Suprapubic skin (tissue), 4 donors: ENCODE data around the gene USP7. TPM values are rescaled to one million over a fixed set of nuclear protein-coding genes. Genes with fewer than 3 reads are reported as not detected.

Experiments
- DNase-seq, 2 donors: peaks; one replicate each; pipeline ENCODE4 v3.0.0-alpha.2; 2019; ENCODE audit warnings: low spot score in 2 of 2
- H3K27ac ChIP-seq: fragments of 200-600 bp; sonication (generic); one replicate; pipeline ENCODE4 v1.5.1; 2019
- H3K27me3 ChIP-seq: fragments of 200-600 bp; sonication (generic); one replicate; pipeline ENCODE4 v1.5.1; 2019
- H3K36me3 ChIP-seq: fragments of 200-600 bp; sonication (generic); one replicate; pipeline ENCODE4 v1.5.1; 2019
- H3K4me1 ChIP-seq: fragments of 200-600 bp; sonication (generic); one replicate; pipeline ENCODE4 v1.5.1; 2019
- H3K4me3 ChIP-seq: fragments of 200-600 bp; sonication (generic); one replicate; pipeline ENCODE4 v1.5.1; 2019; ENCODE audit warnings: mild to moderate bottlenecking
- H3K9me3 ChIP-seq: fragments of 200-600 bp; sonication (generic); one replicate; pipeline ENCODE4 v1.5.1; 2019
- CTCF ChIP-seq, 2 donors: fragments of 200-600 bp in 1 of 2; fragments of 450-650 bp in 1 of 2; sonication (generic) in 1 of 2; IDR thresholded peaks; one replicate each; pipeline ENCODE4 v1.5.1; 2016 to 2019; ENCODE audit warnings: antibody characterized with exemption in 2 of 2, mild to moderate bottlenecking in 1 of 2, moderate library complexity in 1 of 2
- EP300 ChIP-seq: sonication (generic); formaldehyde crosslinking; IDR thresholded peaks from one replicate; pipeline ENCODE4 v1.6.1; 2017; ENCODE audit warnings: antibody characterized with exemption
- POLR2A ChIP-seq, 2 donors: fragments of 450-650 bp; IDR thresholded peaks; one replicate each; pipeline ENCODE4 v1.6.1; 2017; ENCODE audit warnings: antibody characterized with exemption in 2 of 2, mild to moderate bottlenecking in 2 of 2, moderate library complexity in 2 of 2
- POLR2AphosphoS5 ChIP-seq, 3 donors: sonication (generic); formaldehyde crosslinking; IDR thresholded peaks; one replicate each; pipeline ENCODE4 v1.6.1; 2017; ENCODE audit warnings: antibody characterized with exemption in 3 of 3
- WGBS: methylation state at CpG from one replicate; pipeline ENCODE4 v1.1.5; 2018; 5-methylcytosine and 5-hydroxymethylcytosine counted together
- total RNA-seq, 4 donors: library from RNA; depleted of rRNA; stranded (reverse); fragments of >200 nt; gene quantifications; one replicate each; pipeline ENCODE4 v1.1.0, GENCODE V29; 2016

USP7 gene
- total RNA-seq, 4 donors from 2014 or later = 94.7 to 135 (median 119) TPM

GRCh38 chr16:8928467-8928957 is 35.2 kb downstream of the USP7 start:
- peaks cover 14% of the 10 kb centered on the region for H3K4me1 ChIP-seq
- H3K9me3 ChIP-seq = no peaks in the 10 kb centered on the region
- WGBS = 82% methylated on average over 10 of the region's 10 CpGs
- no peaks in the 10 kb centered on the region for H3K27me3 ChIP-seq
- DNase-seq = no peak
- H3K27ac ChIP-seq = no peak overlapping the region
- TF ChIP-seq CTCF (IDR thresholded peaks at IDR 0.05) (no peak), POLR2A (IDR thresholded peaks at IDR 0.05) (no peak), POLR2AphosphoS5 (IDR thresholded peaks at IDR 0.05) (no peak), EP300 (no peak)
- H3K36me3 ChIP-seq = peaks cover 24% of the 10 kb centered on the region
- no peak overlapping the region for H3K4me3 ChIP-seq

- H3K4me3 ChIP-seq = no peak overlapping the region
- H3K9me3 ChIP-seq = no peaks in the 10 kb centered on the region
- WGBS = 97% methylated on average over 11 of the region's 11 CpGs
- H3K36me3 ChIP-seq = peaks cover 38% of the 10 kb centered on the region
- H3K4me1 ChIP-seq = peaks cover 14% of the 10 kb centered on the region
- DNase-seq = no peak
- H3K27ac ChIP-seq = no peak overlapping the region
- no peaks in the 10 kb centered on the region for H3K27me3 ChIP-seq
- no peak for TF ChIP-seq EP300
- no peak for TF ChIP-seq POLR2AphosphoS5 (IDR thresholded peaks at IDR 0.05)
- no peak for TF ChIP-seq POLR2A (IDR thresholded peaks at IDR 0.05)
- TF ChIP-seq CTCF (IDR thresholded peaks at IDR 0.05) = no peak
Observed at GRCh38 chr16:8926827-8927226, 36.9 kb downstream of the USP7 start.

- TF ChIP-seq EP300 (no peak), CTCF (IDR thresholded peaks at IDR 0.05) (no peak), POLR2A (IDR thresholded peaks at IDR 0.05) (no peak)
Observed at GRCh38 chr16:8925455-8925854, 38.3 kb downstream of the USP7 start.

GRCh38 chr16:8924214-8924613 is 39.5 kb downstream of the USP7 start:
- H3K9me3 ChIP-seq = no peaks in the 10 kb centered on the region
- TF ChIP-seq POLR2A (IDR thresholded peaks at IDR 0.05) (no peak), CTCF (IDR thresholded peaks at IDR 0.05) (no peak), EP300 (no peak), POLR2AphosphoS5 (IDR thresholded peaks at IDR 0.05) (no peak)
- no peak overlapping the region for H3K4me3 ChIP-seq
- 65% methylated on average over 4 of the region's 4 CpGs for WGBS
- no peaks in the 10 kb centered on the region for H3K27me3 ChIP-seq
- DNase-seq = no peak
- H3K27ac ChIP-seq = no peak overlapping the region
- peaks cover 55% of the 10 kb centered on the region for H3K36me3 ChIP-seq
- H3K4me1 ChIP-seq = peaks cover 14% of the 10 kb centered on the region

More at GRCh38 chr16:8925455-8925854, 38.3 kb downstream of the USP7 start:
- H3K4me3 ChIP-seq = no peak overlapping the region
- H3K36me3 ChIP-seq = peaks cover 50% of the 10 kb centered on the region
- no peak overlapping the region for H3K27ac ChIP-seq
- H3K27me3 ChIP-seq = no peaks in the 10 kb centered on the region
- DNase-seq = no peak
- no peaks in the 10 kb centered on the region for H3K9me3 ChIP-seq
- peaks cover 14% of the 10 kb centered on the region for H3K4me1 ChIP-seq
- 98% methylated on average over 7 of the region's 7 CpGs for WGBS

GRCh38 chr16:8923199-8923598 is 40.5 kb downstream of the USP7 start:
- DNase-seq = no peak
- Histone ChIP-seq H3K4me3 (no peak overlapping the region), H3K27me3 (no peaks in the 10 kb centered on the region), H3K9me3 (no peaks in the 10 kb centered on the region), H3K4me1 (peaks cover 8% of the 10 kb centered on the region), H3K36me3 (peaks cover 56% of the 10 kb centered on the region), H3K27ac (no peak overlapping the region)
- WGBS = 85% methylated on average over 11 of the region's 11 CpGs
- TF ChIP-seq POLR2AphosphoS5 (IDR thresholded peaks at IDR 0.05) (no peak), CTCF (IDR thresholded peaks at IDR 0.05) (no peak), EP300 (no peak), POLR2A (IDR thresholded peaks at IDR 0.05) (no peak)
